ENCODE data around the gene LRRC75A. TPM values are rescaled to one million over a fixed set of nuclear protein-coding genes. Genes with fewer than 3 reads are reported as not detected.

Gene LRRC75A
- total and polyA plus RNA-seq, 2 donors (not counting 1 experiment from before 2014, with no cell fraction given), result 2.0 to 3.4 TPM

GRCh38 chr17:16491131-16491702 is 776 bp downstream of the LRRC75A start:
- H3K27ac ChIP-seq (ENCODE audit: low read length in 2 of 2), result no peak overlapping the region
- H3K4me2 ChIP-seq (replicated peaks; ENCODE audit: low read depth, low read length, poor library complexity, severe bottlenecking), result peak overlapping the region; percentile 89
- H3K4me3 Mint-ChIP-seq, result peak overlapping the region; percentile 76
- H3K9ac ChIP-seq (ENCODE audit: low read length), result peak overlapping the region; percentile 63
- H3K27me3 ChIP-seq (replicated peaks in 1 of 4; ENCODE audit: control extremely low read depth in 1 of 4, control insufficient read depth in 3 of 4, insufficient read depth in 4 of 4, low read length in 3 of 4), result peaks cover 0 to 19% (median 3%) of the 10 kb centered on the region in 4 experiments
- CTCF ChIA-PET, result interaction anchor here (0.5 to 2.1 kb wide), 2 partner anchors 38 to 44 kb away, joined by 4 to 6 read pairs; no protein-coding TSS in a partner anchor
- ATAC-seq (ENCODE audit: low read depth), result no peak
- H3K27me3 Mint-ChIP-seq, result no peaks in the 10 kb centered on the region
- 12% methylated on average over 28 of the region's 28 CpGs for WGBS (ENCODE audit: insufficient coverage)
- POLR2A ChIA-PET, result no interaction called here
- peaks cover 7 to 12% of the 10 kb centered on the region in 2 donors for H3K4me1 ChIP-seq (ENCODE audit: control insufficient read depth in 2 of 2, insufficient read depth in 2 of 2, low read length in 2 of 2)
- H3K9me3 Mint-ChIP-seq (ENCODE audit: insufficient read depth), result no peaks in the 10 kb centered on the region
- peak; percentile 33 for DNase-seq
- peaks cover 8% of the 10 kb centered on the region for H3K4me1 Mint-ChIP-seq
- no peaks in the 10 kb centered on the region for H3K36me3 ChIP-seq (replicated peaks in 1 of 2; ENCODE audit: control extremely low read depth in 1 of 2, control insufficient read depth in 1 of 2, extremely low read depth in 1 of 2, insufficient read depth in 2 of 2, low read length in 1 of 2)
- H3K4me3 ChIP-seq (ENCODE audit: control extremely low read depth in 1 of 5, extremely low read depth in 1 of 5, insufficient read depth in 1 of 5, low read depth in 2 of 5, low read length in 4 of 5), result peak overlapping the region; percentile 8 to 64 (median 38)
- intact Hi-C loops (cut with micrococcal nuclease), result no loop called here
- TF ChIP-seq EZH2 (IDR thresholded peaks at IDR 0.05; ENCODE audit: borderline replicate concordance, insufficient read depth, low read depth, low read length, poor library complexity, severe bottlenecking), result no peak
- no peak for TF ChIP-seq CTCF (IDR thresholded peaks at IDR 0.05)
- no peaks in the 10 kb centered on the region for H4K20me1 ChIP-seq (ENCODE audit: control insufficient read depth, insufficient read depth, low read length, poor library complexity, severe bottlenecking)
- H3K27ac Mint-ChIP-seq, result no peak overlapping the region
- peaks cover 0 to 3% (median 0%) of the 10 kb centered on the region in 3 donors for H3K9me3 ChIP-seq (ENCODE audit: control extremely low read depth in 1 of 3, control insufficient read depth in 2 of 3, insufficient read depth in 1 of 3, low read length in 2 of 3)
- H3K79me2 ChIP-seq (ENCODE audit: control insufficient read depth, insufficient read depth, low read length), result peaks cover 3% of the 10 kb centered on the region
- H2AFZ ChIP-seq (ENCODE audit: insufficient read depth, low read depth, low read length, poor library complexity, severe bottlenecking), result peak overlapping the region; percentile 65

GRCh38 chr17:16489431-16489830 is 2.6 kb downstream of the LRRC75A start:
- ChIA-PET POLR2A (no interaction called here), CTCF (interaction anchor here (1.4 kb wide), 1 partner anchor 11 kb away, joined by 3 read pairs; no protein-coding TSS in a partner anchor)
- no peak overlapping the region for H3K4me3 ChIP-seq (ENCODE audit: control extremely low read depth in 1 of 5, extremely low read depth in 1 of 5, insufficient read depth in 1 of 5, low read depth in 2 of 5, low read length in 4 of 5)
- H3K27ac Mint-ChIP-seq, result no peak overlapping the region
- H3K9me3 Mint-ChIP-seq (ENCODE audit: insufficient read depth), result no peaks in the 10 kb centered on the region
- no peak overlapping the region for H2AFZ ChIP-seq (ENCODE audit: insufficient read depth, low read depth, low read length, poor library complexity, severe bottlenecking)
- H3K36me3 ChIP-seq (replicated peaks in 1 of 2; ENCODE audit: control extremely low read depth in 1 of 2, control insufficient read depth in 1 of 2, extremely low read depth in 1 of 2, insufficient read depth in 2 of 2, low read length in 1 of 2), result no peaks in the 10 kb centered on the region
- peaks cover 0 to 19% (median 3%) of the 10 kb centered on the region in 4 experiments for H3K27me3 ChIP-seq (replicated peaks in 1 of 4; ENCODE audit: control extremely low read depth in 1 of 4, control insufficient read depth in 3 of 4, insufficient read depth in 4 of 4, low read length in 3 of 4)
- DNase-seq, result no peak
- H3K27me3 Mint-ChIP-seq, result peaks cover 1% of the 10 kb centered on the region
- no peak overlapping the region for H3K4me2 ChIP-seq (replicated peaks; ENCODE audit: low read depth, low read length, poor library complexity, severe bottlenecking)
- H4K20me1 ChIP-seq (ENCODE audit: control insufficient read depth, insufficient read depth, low read length, poor library complexity, severe bottlenecking), result no peaks in the 10 kb centered on the region
- H3K79me2 ChIP-seq (ENCODE audit: control insufficient read depth, insufficient read depth, low read length), result peaks cover 3% of the 10 kb centered on the region
- no peak for ATAC-seq (ENCODE audit: low read depth)
- no peak overlapping the region for H3K9ac ChIP-seq (ENCODE audit: low read length)
- intact Hi-C loops (cut with micrococcal nuclease), result no loop called here
- peaks cover 7 to 12% of the 10 kb centered on the region in 2 donors for H3K4me1 ChIP-seq (ENCODE audit: control insufficient read depth in 2 of 2, insufficient read depth in 2 of 2, low read length in 2 of 2)
- peaks cover 8% of the 10 kb centered on the region for H3K4me1 Mint-ChIP-seq
- TF ChIP-seq CTCF (IDR thresholded peaks at IDR 0.05), result no peak
- TF ChIP-seq EZH2 (IDR thresholded peaks at IDR 0.05; ENCODE audit: borderline replicate concordance, insufficient read depth, low read depth, low read length, poor library complexity, severe bottlenecking), result no peak
- 90% methylated on average over 3 of the region's 3 CpGs for WGBS (ENCODE audit: insufficient coverage)
- H3K9me3 ChIP-seq (ENCODE audit: control extremely low read depth in 1 of 3, control insufficient read depth in 2 of 3, insufficient read depth in 1 of 3, low read length in 2 of 3), result no peaks in the 10 kb centered on the region
- no peak overlapping the region for H3K27ac ChIP-seq (ENCODE audit: low read length in 2 of 2)
- H3K4me3 Mint-ChIP-seq, result no peak overlapping the region

Measured in B cell (primary cell).